Measurements from ENCODE around the gene SLC44A1. TPM values are rescaled to one million over a fixed set of nuclear protein-coding genes. Genes with fewer than 3 reads are reported as not detected.
"Not testable (repeated sequence)": the region's sequence is repeated elsewhere in the genome, so short reads cannot be mapped to it uniquely, and the experiment has no call there.

SLC44A1 gene
- total RNA-seq, 6 donors from 2014 or later, result 15.7 to 62.2 (median 44.6) TPM

DNA sequence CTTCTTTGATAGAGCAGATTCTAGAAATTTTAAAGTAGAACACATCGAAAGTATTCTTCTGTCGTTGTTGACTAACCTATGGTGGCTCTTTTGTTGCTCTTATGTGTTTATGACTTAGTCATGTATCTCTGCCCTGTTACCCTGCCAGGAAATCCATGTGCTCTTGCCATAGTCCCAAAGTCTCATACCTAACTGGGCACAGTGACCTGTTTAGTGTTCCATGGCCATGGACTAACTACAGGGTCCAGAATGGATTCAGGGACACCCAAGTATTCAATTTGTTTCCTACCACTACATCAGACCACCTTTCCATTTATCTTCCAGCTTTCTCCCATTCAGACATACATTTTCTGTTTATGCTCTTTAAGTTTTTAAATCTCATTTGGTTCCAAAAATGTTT, 18.0 kb downstream of the SLC44A1 start:
- H3K27ac ChIP-seq, result peak overlapping the region in 1 of 4 donors; percentile 7
- H3K36me3 ChIP-seq, result no peaks in the 10 kb centered on the region
- DNase-seq, result no peak
- no peaks in the 10 kb centered on the region for H3K27me3 ChIP-seq
- H3K4me1 ChIP-seq, result peaks cover 19 to 52% (median 32%) of the 10 kb centered on the region in 4 donors
- no peak for TF ChIP-seq CTCF (IDR thresholded peaks at IDR 0.05)
- TF ChIP-seq POLR2A (IDR thresholded peaks at IDR 0.05), result no peak
- TF ChIP-seq POLR2AphosphoS5 (IDR thresholded peaks at IDR 0.05), result no peak
- no peak for TF ChIP-seq EP300 (IDR thresholded peaks at IDR 0.05)
- no peak for ATAC-seq (ENCODE audit: low FRiP score in 2 of 2)
- 85 to 89% methylated on average over 2 of the region's 2 CpGs for WGBS, 2 donors
- H3K9me3 ChIP-seq, result no peaks in the 10 kb centered on the region
- no peak overlapping the region for H3K4me3 ChIP-seq

DNA sequence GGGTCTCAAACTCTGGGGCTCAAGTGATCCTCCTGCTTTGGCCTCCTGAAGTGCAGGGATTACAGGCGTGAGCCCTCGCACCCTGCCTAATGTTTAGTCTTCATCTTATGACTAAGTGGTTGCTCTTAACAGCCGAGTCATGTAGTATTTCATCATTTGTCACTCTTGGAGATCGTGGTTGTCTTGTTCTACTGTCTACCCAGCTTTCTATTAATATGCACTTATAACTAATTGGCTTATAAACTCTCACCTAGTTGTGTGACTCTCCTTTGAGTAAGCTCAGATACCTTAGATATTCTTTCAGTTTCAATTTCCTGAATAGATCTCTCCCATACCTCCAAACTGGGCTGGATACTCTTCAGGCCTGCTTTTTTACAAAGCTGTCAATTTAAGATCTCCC, 19.9 kb downstream of the SLC44A1 start:
- ATAC-seq (ENCODE audit: low FRiP score in 2 of 2) (no peak), DNase-seq (no peak)
- 37 to 66% methylated on average over 4 of the region's 4 CpGs for WGBS, 2 donors
- peaks cover 7 to 33% (median 14%) of the 10 kb centered on the region in 4 donors for H3K4me1 ChIP-seq
- no peaks in the 10 kb centered on the region for H3K9me3 ChIP-seq
- H3K36me3 ChIP-seq, result no peaks in the 10 kb centered on the region
- no peak overlapping the region for H3K4me3 ChIP-seq
- no peaks in the 10 kb centered on the region for H3K27me3 ChIP-seq
- TF ChIP-seq CTCF (IDR thresholded peaks at IDR 0.05), result no peak
- no peak for TF ChIP-seq EP300 (IDR thresholded peaks at IDR 0.05)
- no peak for TF ChIP-seq POLR2A (IDR thresholded peaks at IDR 0.05)
- no peak for TF ChIP-seq POLR2AphosphoS5 (IDR thresholded peaks at IDR 0.05)
- no peak overlapping the region for H3K27ac ChIP-seq

GRCh38 chr9:105268254-105268653, 23.8 kb downstream of the SLC44A1 start:
- ATAC-seq (ENCODE audit: low FRiP score in 2 of 2); H3K9me3 ChIP-seq; H3K27ac ChIP-seq; H3K27me3 ChIP-seq; H3K4me3 ChIP-seq; H3K36me3 ChIP-seq; DNase-seq: not testable (repeated sequence)
- 96 to 98% methylated on average over 10 of the region's 10 CpGs for WGBS, 2 donors
- H3K4me1 ChIP-seq, result peaks cover 0 to 15% (median 0%) of the 10 kb centered on the region in 4 donors

DNA sequence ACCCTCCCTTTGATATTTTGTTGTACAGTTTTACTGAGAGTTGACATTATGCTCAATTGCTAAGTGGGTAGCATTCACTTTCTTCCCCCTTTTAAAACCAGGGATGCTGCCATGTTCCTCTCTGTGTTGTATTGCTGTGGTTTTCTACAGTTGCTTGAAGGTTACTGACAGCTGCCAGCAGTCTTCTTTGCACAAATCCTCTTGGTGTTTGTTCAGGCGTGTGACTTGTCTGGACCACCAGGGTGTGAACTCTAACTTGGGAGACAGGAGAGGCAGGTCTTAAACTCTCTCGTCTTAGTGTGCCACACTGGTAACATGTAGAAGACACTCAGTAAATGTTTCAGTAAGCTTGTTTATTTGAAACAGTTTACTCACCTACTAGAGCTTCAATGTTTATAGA, 25.1 kb downstream of the SLC44A1 start:
- DNase-seq (no peak), ATAC-seq (ENCODE audit: low FRiP score in 2 of 2) (no peak)
- 93 to 94% methylated on average over 2 of the region's 2 CpGs for WGBS, 2 donors
- H3K27ac ChIP-seq, result no peak overlapping the region
- H3K27me3 ChIP-seq, result no peaks in the 10 kb centered on the region
- H3K4me1 ChIP-seq, result peaks cover 0 to 6% (median 0%) of the 10 kb centered on the region in 4 donors
- no peaks in the 10 kb centered on the region for H3K9me3 ChIP-seq
- no peaks in the 10 kb centered on the region for H3K36me3 ChIP-seq
- no peak overlapping the region for H3K4me3 ChIP-seq
- no peak for TF ChIP-seq CTCF (IDR thresholded peaks at IDR 0.05)
- no peak for TF ChIP-seq POLR2AphosphoS5 (IDR thresholded peaks at IDR 0.05)
- TF ChIP-seq EP300 (IDR thresholded peaks at IDR 0.05), result no peak
- no peak for TF ChIP-seq POLR2A (IDR thresholded peaks at IDR 0.05)

DNA sequence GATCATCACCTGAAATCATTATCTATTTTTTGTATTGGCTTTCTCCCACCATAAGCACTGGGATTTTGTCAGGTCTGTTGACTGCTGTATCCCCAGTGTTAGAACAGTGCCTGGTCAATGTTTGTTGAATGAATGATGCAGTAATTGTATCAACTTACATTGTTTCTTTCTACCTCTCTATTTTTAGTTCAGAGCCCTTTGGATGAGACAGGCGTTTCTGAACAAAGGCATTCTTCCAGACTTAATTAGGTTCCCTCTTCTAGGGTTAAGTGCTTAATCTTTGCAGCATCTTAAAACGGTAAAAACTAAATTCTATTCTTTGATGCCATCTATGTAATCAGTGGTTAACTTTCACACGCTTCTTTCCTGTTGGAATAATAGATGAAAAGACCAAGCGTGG, 26.3 kb downstream of the SLC44A1 start:
- Histone ChIP-seq H3K4me3 (no peak overlapping the region), H3K4me1 (peaks cover 0 to 6% (median 0%) of the 10 kb centered on the region in 4 donors), H3K9me3 (no peaks in the 10 kb centered on the region), H3K27ac (no peak overlapping the region), H3K27me3 (no peaks in the 10 kb centered on the region), H3K36me3 (no peaks in the 10 kb centered on the region)
- TF ChIP-seq POLR2A (IDR thresholded peaks at IDR 0.05) (no peak), CTCF (IDR thresholded peaks at IDR 0.05) (no peak), EP300 (IDR thresholded peaks at IDR 0.05) (no peak), POLR2AphosphoS5 (IDR thresholded peaks at IDR 0.05) (no peak)
- ATAC-seq (ENCODE audit: low FRiP score in 2 of 2) (no peak), DNase-seq (no peak)
- WGBS, 2 donors, result 51 to 59% methylated on average over 4 of the region's 4 CpGs

All from upper lobe of left lung (tissue), 6 donors.